ENCODE data around the gene OGDH. TPM values are rescaled to one million over a fixed set of nuclear protein-coding genes. Genes with fewer than 3 reads are reported as not detected.
A peak's percentile ranks its signal among the peaks of the same experiment; 100 is the strongest.
"Not testable (repeated sequence)": the region's sequence is repeated elsewhere in the genome, so short reads cannot be mapped to it uniquely, and the experiment has no call there.

OGDH gene
- total RNA-seq, 2 experiments from 2014 or later = 113 to 114 TPM

GRCh38 chr7:44716205-44716604, 109.8 kb downstream of the OGDH start:
- DNase-seq (no peak), ATAC-seq (no peak)
- H3K4me1 Mint-ChIP-seq (ENCODE audit: low read depth) = peaks cover 9% of the 10 kb centered on the region
- no peak overlapping the region for H3K4me3 Mint-ChIP-seq
- no peaks in the 10 kb centered on the region for H3K36me3 Mint-ChIP-seq (ENCODE audit: low read depth)
- ChIA-PET POLR2A (no interaction called here), CTCF (no interaction called here)
- H3K9me3 Mint-ChIP-seq (ENCODE audit: insufficient read depth) = peaks cover 3% of the 10 kb centered on the region
- H3K27me3 Mint-ChIP-seq (ENCODE audit: low read depth) = no peaks in the 10 kb centered on the region
- H3K27ac Mint-ChIP-seq = no peak overlapping the region

GRCh38 chr7:44720301-44720700, 113.9 kb downstream of the OGDH start:
- ChIA-PET CTCF (no interaction called here), POLR2A (no interaction called here)
- no peaks in the 10 kb centered on the region for H3K27me3 Mint-ChIP-seq (ENCODE audit: low read depth)
- no peaks in the 10 kb centered on the region for H3K4me1 Mint-ChIP-seq (ENCODE audit: low read depth)
- DNase-seq (no peak), ATAC-seq (no peak)
- H3K9me3 Mint-ChIP-seq (ENCODE audit: insufficient read depth) = peaks cover 3% of the 10 kb centered on the region
- no peaks in the 10 kb centered on the region for H3K36me3 Mint-ChIP-seq (ENCODE audit: low read depth)
- no peak overlapping the region for H3K27ac Mint-ChIP-seq
- H3K4me3 Mint-ChIP-seq = no peak overlapping the region

- Mint-ChIP-seq H3K27ac (no peak overlapping the region), H3K9me3 (ENCODE audit: insufficient read depth) (peaks cover 3% of the 10 kb centered on the region), H3K4me3 (no peak overlapping the region), H3K36me3 (ENCODE audit: low read depth) (no peaks in the 10 kb centered on the region), H3K4me1 (ENCODE audit: low read depth) (peaks cover 4% of the 10 kb centered on the region), H3K27me3 (ENCODE audit: low read depth) (no peaks in the 10 kb centered on the region)
- no peak for DNase-seq
- CTCF ChIA-PET = no interaction called here
- ATAC-seq = no peak
- POLR2A ChIA-PET = no interaction called here
Observed at GRCh38 chr7:44724276-44724675, 117.8 kb downstream of the OGDH start.

GRCh38 chr7:44726250-44726649, 119.8 kb downstream of the OGDH start:
- CTCF ChIA-PET, POLR2A ChIA-PET: not testable (repeated sequence)

GRCh38 chr7:44727158-44727936, 120.9 kb downstream of the OGDH start:
- no peak for ATAC-seq
- POLR2A ChIA-PET = no interaction called here

More at GRCh38 chr7:44726250-44726649, 119.8 kb downstream of the OGDH start:
- not testable (repeated sequence) for H3K27ac Mint-ChIP-seq; H3K4me3 Mint-ChIP-seq; H3K27me3 Mint-ChIP-seq (ENCODE audit: low read depth); H3K36me3 Mint-ChIP-seq (ENCODE audit: low read depth); H3K4me1 Mint-ChIP-seq (ENCODE audit: low read depth); ATAC-seq; DNase-seq; H3K9me3 Mint-ChIP-seq (ENCODE audit: insufficient read depth)

GRCh38 chr7:44727937-44728262, 121.5 kb downstream of the OGDH start:
- ATAC-seq (no peak), DNase-seq (no peak)
- Mint-ChIP-seq H3K4me1 (ENCODE audit: low read depth) (peaks cover 5% of the 10 kb centered on the region), H3K4me3 (no peak overlapping the region), H3K36me3 (ENCODE audit: low read depth) (no peaks in the 10 kb centered on the region), H3K27me3 (ENCODE audit: low read depth) (no peaks in the 10 kb centered on the region), H3K27ac (no peak overlapping the region), H3K9me3 (ENCODE audit: insufficient read depth) (no peaks in the 10 kb centered on the region)
- ChIA-PET POLR2A (no interaction called here), CTCF (no interaction called here)

More at GRCh38 chr7:44727158-44727936, 120.9 kb downstream of the OGDH start:
- Mint-ChIP-seq H3K27me3 (ENCODE audit: low read depth) (no peaks in the 10 kb centered on the region), H3K9me3 (ENCODE audit: insufficient read depth) (no peaks in the 10 kb centered on the region), H3K36me3 (ENCODE audit: low read depth) (no peaks in the 10 kb centered on the region), H3K27ac (no peak overlapping the region), H3K4me1 (ENCODE audit: low read depth) (peaks cover 4% of the 10 kb centered on the region), H3K4me3 (no peak overlapping the region)
- no peak for DNase-seq
- CTCF ChIA-PET = no interaction called here

- Mint-ChIP-seq H3K9me3 (ENCODE audit: insufficient read depth) (no peaks in the 10 kb centered on the region), H3K4me1 (ENCODE audit: low read depth) (peaks cover 8% of the 10 kb centered on the region), H3K27ac (no peak overlapping the region), H3K36me3 (ENCODE audit: low read depth) (no peaks in the 10 kb centered on the region), H3K27me3 (ENCODE audit: low read depth) (no peaks in the 10 kb centered on the region), H3K4me3 (no peak overlapping the region)
- ChIA-PET POLR2A (no interaction called here), CTCF (no interaction called here)
- DNase-seq = no peak
- no peak for ATAC-seq
Observed at GRCh38 chr7:44729949-44730590, 123.6 kb downstream of the OGDH start.

- ATAC-seq; H3K27me3 Mint-ChIP-seq (ENCODE audit: low read depth); H3K9me3 Mint-ChIP-seq (ENCODE audit: insufficient read depth); H3K27ac Mint-ChIP-seq; H3K36me3 Mint-ChIP-seq (ENCODE audit: low read depth); DNase-seq; H3K4me3 Mint-ChIP-seq; POLR2A ChIA-PET: not testable (repeated sequence)
- H3K4me1 Mint-ChIP-seq (ENCODE audit: low read depth) = peaks cover 12% of the 10 kb centered on the region
- CTCF ChIA-PET = interaction anchor here (0.6 kb wide), 1 partner anchor 103 kb away, joined by 3 read pairs; no protein-coding TSS in a partner anchor
Observed at GRCh38 chr7:44732971-44733370, 126.5 kb downstream of the OGDH start.

- no peaks in the 10 kb centered on the region for H3K27me3 Mint-ChIP-seq (ENCODE audit: low read depth)
- no peaks in the 10 kb centered on the region for H3K9me3 Mint-ChIP-seq (ENCODE audit: insufficient read depth)
- peaks cover 12% of the 10 kb centered on the region for H3K4me1 Mint-ChIP-seq (ENCODE audit: low read depth)
- H3K4me3 Mint-ChIP-seq = no peak overlapping the region
- DNase-seq (no peak), ATAC-seq (no peak)
- ChIA-PET CTCF (interaction anchor here (1.5 to 1.9 kb wide), 2 partner anchors 16 to 199 kb away, joined by 3 to 6 read pairs; no protein-coding TSS in a partner anchor), POLR2A (no interaction called here)
- no peaks in the 10 kb centered on the region for H3K36me3 Mint-ChIP-seq (ENCODE audit: low read depth)
- H3K27ac Mint-ChIP-seq = no peak overlapping the region
Observed at GRCh38 chr7:44733708-44734481, 127.5 kb downstream of the OGDH start.

- ChIA-PET POLR2A (interaction anchor here (1.1 kb wide), 1 partner anchor 14 kb away, joined by 3 read pairs; no protein-coding TSS in a partner anchor), CTCF (interaction anchor here (1.0 to 1.9 kb wide), 3 partner anchors 9 to 201 kb away, joined by 3 to 6 read pairs (median 4); no protein-coding TSS in a partner anchor)
- Mint-ChIP-seq H3K9me3 (ENCODE audit: insufficient read depth) (no peaks in the 10 kb centered on the region), H3K4me1 (ENCODE audit: low read depth) (peaks cover 12% of the 10 kb centered on the region), H3K36me3 (ENCODE audit: low read depth) (no peaks in the 10 kb centered on the region), H3K4me3 (no peak overlapping the region), H3K27me3 (ENCODE audit: low read depth) (no peaks in the 10 kb centered on the region), H3K27ac (no peak overlapping the region)
- DNase-seq (peak; percentile 43), ATAC-seq (peak; percentile 52)
Observed at GRCh38 chr7:44735403-44736165, 129.2 kb downstream of the OGDH start.

- ChIA-PET CTCF (no interaction called here), POLR2A (interaction anchor here (0.8 kb wide), 1 partner anchor 107 kb away, joined by 3 read pairs; no protein-coding TSS in a partner anchor)
- Mint-ChIP-seq H3K9me3 (ENCODE audit: insufficient read depth) (no peaks in the 10 kb centered on the region), H3K4me3 (no peak overlapping the region), H3K4me1 (ENCODE audit: low read depth) (peaks cover 12% of the 10 kb centered on the region), H3K36me3 (ENCODE audit: low read depth) (no peaks in the 10 kb centered on the region), H3K27ac (no peak overlapping the region), H3K27me3 (ENCODE audit: low read depth) (no peaks in the 10 kb centered on the region)
- DNase-seq (no peak), ATAC-seq (no peak)
Observed at GRCh38 chr7:44736896-44737295, 130.5 kb downstream of the OGDH start.
